ENCODE data around the gene C1QTNF12.

DNA sequence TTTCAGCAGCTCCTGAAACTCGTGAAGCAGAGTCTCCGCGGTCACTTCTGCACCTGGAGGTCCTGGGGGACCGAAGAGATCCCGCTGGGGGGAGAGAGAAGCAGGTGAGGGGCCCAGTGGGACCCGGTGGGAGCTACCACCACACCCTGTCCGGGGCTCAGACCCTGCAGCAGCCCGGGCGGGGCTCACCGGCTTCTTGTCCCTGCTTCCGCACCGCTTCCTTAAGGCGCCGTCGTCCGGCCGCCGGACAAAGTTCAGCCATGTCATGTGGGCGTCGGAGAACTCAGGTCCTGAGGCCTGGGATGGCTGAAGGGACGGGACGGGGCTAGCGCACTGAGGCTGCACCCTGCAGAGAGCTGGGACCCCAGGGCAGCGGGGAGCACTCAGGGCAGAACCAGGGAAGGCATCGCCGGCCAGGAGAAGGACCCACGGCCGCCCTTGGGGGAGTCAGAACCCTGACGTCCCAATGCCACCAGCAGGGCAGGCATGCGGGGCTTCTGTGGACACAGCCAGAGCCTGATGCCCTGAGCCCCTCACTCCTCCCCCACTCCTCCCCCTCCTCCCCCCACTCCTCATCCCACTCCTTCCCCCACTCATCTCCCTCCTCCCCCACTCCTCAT lies 2.2 kb downstream of the C1QTNF12 start:
- no peak for TF ChIP-seq CTCF (IDR thresholded peaks at IDR 0.05)
- no peak for TF ChIP-seq POLR2A (IDR thresholded peaks at IDR 0.05)

Measured in esophagus squamous epithelium (tissue), 4 donors.